Activated CD4-positive, alpha-beta T cell treated with anti-CD3 and anti-CD28 coated beads, Interleukin-2, amount 10 ng/mL, durations not matched to agents 7 days and 5 days (primary cell): Measurements from ENCODE around the gene TNNT2. TPM values are rescaled to one million over a fixed set of nuclear protein-coding genes. Genes with fewer than 3 reads are reported as not detected.

Experiments
- CTCF ChIA-PET: fragments of 350-600 bp; sonication (Branson Sonifier 250); formaldehyde crosslinking; loops from one replicate; lab custom pipeline; 2021; ENCODE audit warnings: antibody characterized with exemption; lab: Charles Lee
- POLR2A ChIA-PET: fragments of 350-600 bp; sonication (Branson Sonifier 250); formaldehyde crosslinking; loops from one replicate; lab custom pipeline; 2021; ENCODE audit warnings: antibody characterized with exemption; lab: Charles Lee
- DNase-seq: peaks from one replicate; pipeline ENCODE4 v3.0.0-alpha.2; 2020
- H3K27ac Mint-ChIP-seq: one replicate; pipeline ENCODE4 v1.8.0; 2021; ENCODE audit warnings: mild to moderate bottlenecking, moderate library complexity, mixed read lengths
- H3K27me3 Mint-ChIP-seq: one replicate; pipeline ENCODE4 v1.8.0; 2021; ENCODE audit warnings: mixed read lengths
- H3K36me3 Mint-ChIP-seq: one replicate; pipeline ENCODE4 v1.8.0; 2021; ENCODE audit warnings: low read depth, mixed read lengths
- H3K4me1 Mint-ChIP-seq: one replicate; pipeline ENCODE4 v1.8.0; 2021; ENCODE audit warnings: mixed read lengths
- H3K4me3 Mint-ChIP-seq: one replicate; pipeline ENCODE4 v1.8.0; 2021; ENCODE audit warnings: mild to moderate bottlenecking, moderate library complexity, mixed read lengths
- H3K9me3 Mint-ChIP-seq: one replicate; pipeline ENCODE4 v1.8.0; 2021; ENCODE audit warnings: mixed read lengths
- total RNA-seq, 2 experiments: library from RNA; stranded (reverse); gene quantifications; one replicate each; pipeline ENCODE4 v1.2.3, GENCODE V29; 2021

TNNT2 gene
- total RNA-seq, 2 experiments from 2014 or later: not detected

- Mint-ChIP-seq H3K9me3 (no peaks in the 10 kb centered on the region), H3K4me3 (no peak overlapping the region), H3K4me1 (no peaks in the 10 kb centered on the region), H3K27ac (no peak overlapping the region), H3K36me3 (no peaks in the 10 kb centered on the region), H3K27me3 (no peaks in the 10 kb centered on the region)
- POLR2A ChIA-PET: no interaction called here
- CTCF ChIA-PET: interaction anchor here (0.6 to 1.3 kb wide), 2 partner anchors 51 to 55 kb away, joined by 4 read pairs; no protein-coding TSS in a partner anchor
- no peak for DNase-seq
Observed at GRCh38 chr1:201384406-201384782, 6.9 kb upstream of the TNNT2 start.

- CTCF ChIA-PET: interaction anchor here (0.6 to 1.3 kb wide), 5 partner anchors 9 to 271 kb away, joined by 3 to 4 read pairs (median 3); partner anchors contain the start of gene CACNA1S
- H3K36me3 Mint-ChIP-seq: no peaks in the 10 kb centered on the region
- H3K27ac Mint-ChIP-seq: no peak overlapping the region
Observed at GRCh38 chr1:201383647-201384405, 6.3 kb upstream of the TNNT2 start.

GRCh38 chr1:201381130-201381529, 3.6 kb upstream of the TNNT2 start:
- CTCF ChIA-PET: interaction anchor here (1.9 kb wide), 1 partner anchor 20 kb away, joined by 4 read pairs; no protein-coding TSS in a partner anchor
- Mint-ChIP-seq H3K9me3 (no peaks in the 10 kb centered on the region), H3K4me1 (no peaks in the 10 kb centered on the region), H3K4me3 (no peak overlapping the region), H3K27me3 (peaks cover 2% of the 10 kb centered on the region), H3K27ac (no peak overlapping the region), H3K36me3 (no peaks in the 10 kb centered on the region)
- POLR2A ChIA-PET: no interaction called here
- no peak for DNase-seq

More at GRCh38 chr1:201383647-201384405, 6.3 kb upstream of the TNNT2 start:
- POLR2A ChIA-PET: no interaction called here
- Mint-ChIP-seq H3K4me1 (no peaks in the 10 kb centered on the region), H3K4me3 (no peak overlapping the region), H3K9me3 (no peaks in the 10 kb centered on the region), H3K27me3 (no peaks in the 10 kb centered on the region)
- no peak for DNase-seq

GRCh38 chr1:201379733-201380242, 2.3 kb upstream of the TNNT2 start:
- CTCF ChIA-PET: no interaction called here
- Mint-ChIP-seq H3K27me3 (peaks cover 2% of the 10 kb centered on the region), H3K4me1 (no peaks in the 10 kb centered on the region), H3K27ac (no peak overlapping the region), H3K4me3 (no peak overlapping the region), H3K9me3 (no peaks in the 10 kb centered on the region), H3K36me3 (no peaks in the 10 kb centered on the region)
- POLR2A ChIA-PET: no interaction called here
- no peak for DNase-seq

GRCh38 chr1:201378804-201379203, 1.3 kb upstream of the TNNT2 start:
- Mint-ChIP-seq H3K9me3 (no peaks in the 10 kb centered on the region), H3K4me1 (no peaks in the 10 kb centered on the region), H3K27me3 (peaks cover 2% of the 10 kb centered on the region), H3K27ac (no peak overlapping the region), H3K36me3 (no peaks in the 10 kb centered on the region), H3K4me3 (no peak overlapping the region)
- POLR2A ChIA-PET: no interaction called here
- CTCF ChIA-PET: interaction anchor here (1.0 kb wide), 1 partner anchor 15 kb away, joined by 3 read pairs; no protein-coding TSS in a partner anchor
- DNase-seq: no peak

GRCh38 chr1:201376464-201377374, 761 bp downstream of the TNNT2 start:
- no peak for DNase-seq
- Mint-ChIP-seq H3K4me3 (no peak overlapping the region), H3K9me3 (no peaks in the 10 kb centered on the region), H3K27ac (no peak overlapping the region), H3K27me3 (peaks cover 2% of the 10 kb centered on the region), H3K36me3 (no peaks in the 10 kb centered on the region), H3K4me1 (no peaks in the 10 kb centered on the region)
- CTCF ChIA-PET: interaction anchor here (2.0 kb wide), 1 partner anchor 117 kb away, joined by 4 read pairs; no protein-coding TSS in a partner anchor
- POLR2A ChIA-PET: no interaction called here

GRCh38 chr1:201376107-201376463, 1.4 kb downstream of the TNNT2 start:
- no peaks in the 10 kb centered on the region for H3K4me1 Mint-ChIP-seq
- H3K4me3 Mint-ChIP-seq: no peak overlapping the region
- no peak overlapping the region for H3K27ac Mint-ChIP-seq
- no peaks in the 10 kb centered on the region for H3K36me3 Mint-ChIP-seq
- POLR2A ChIA-PET: no interaction called here
- H3K9me3 Mint-ChIP-seq: no peaks in the 10 kb centered on the region
- peaks cover 6% of the 10 kb centered on the region for H3K27me3 Mint-ChIP-seq
- no peak for DNase-seq
- CTCF ChIA-PET: interaction anchor here (2.0 kb wide), 1 partner anchor 117 kb away, joined by 4 read pairs; no protein-coding TSS in a partner anchor

- Mint-ChIP-seq H3K9me3 (no peaks in the 10 kb centered on the region), H3K27me3 (peaks cover 6% of the 10 kb centered on the region), H3K4me3 (no peak overlapping the region), H3K36me3 (no peaks in the 10 kb centered on the region), H3K27ac (no peak overlapping the region), H3K4me1 (no peaks in the 10 kb centered on the region)
- ChIA-PET CTCF (interaction anchor here (0.7 to 2.0 kb wide), 2 partner anchors 14 to 116 kb away, joined by 3 to 4 read pairs; no protein-coding TSS in a partner anchor), POLR2A (no interaction called here)
- DNase-seq: no peak
Observed at GRCh38 chr1:201375169-201375568, 2.3 kb downstream of the TNNT2 start.

- no peak for DNase-seq
- Mint-ChIP-seq H3K27ac (no peak overlapping the region), H3K9me3 (no peaks in the 10 kb centered on the region), H3K4me3 (no peak overlapping the region), H3K27me3 (peaks cover 6% of the 10 kb centered on the region), H3K36me3 (no peaks in the 10 kb centered on the region), H3K4me1 (no peaks in the 10 kb centered on the region)
- CTCF ChIA-PET: interaction anchor here (1.7 kb wide), 1 partner anchor 11 kb away, joined by 4 read pairs; no protein-coding TSS in a partner anchor
- POLR2A ChIA-PET: no interaction called here
Observed at GRCh38 chr1:201374364-201374763, 3.1 kb downstream of the TNNT2 start.

- no peaks in the 10 kb centered on the region for H3K4me1 Mint-ChIP-seq
- H3K9me3 Mint-ChIP-seq: no peaks in the 10 kb centered on the region
- ChIA-PET POLR2A (no interaction called here), CTCF (interaction anchor here (1.1 to 2.2 kb wide), 2 partner anchors 11 to 23 kb away, joined by 3 to 5 read pairs; no protein-coding TSS in a partner anchor)
- H3K27ac Mint-ChIP-seq: no peak overlapping the region
- no peak for DNase-seq
- peaks cover 6% of the 10 kb centered on the region for H3K27me3 Mint-ChIP-seq
- no peaks in the 10 kb centered on the region for H3K36me3 Mint-ChIP-seq
- no peak overlapping the region for H3K4me3 Mint-ChIP-seq
Observed at GRCh38 chr1:201371792-201372191, 5.7 kb downstream of the TNNT2 start.

GRCh38 chr1:201371276-201371675, 6.2 kb downstream of the TNNT2 start:
- POLR2A ChIA-PET: no interaction called here
- Mint-ChIP-seq H3K4me1 (no peaks in the 10 kb centered on the region), H3K27me3 (peaks cover 4% of the 10 kb centered on the region), H3K9me3 (no peaks in the 10 kb centered on the region), H3K27ac (no peak overlapping the region), H3K36me3 (no peaks in the 10 kb centered on the region), H3K4me3 (no peak overlapping the region)
- no peak for DNase-seq
- CTCF ChIA-PET: interaction anchor here (1.1 to 2.2 kb wide), 2 partner anchors 10 to 23 kb away, joined by 3 to 5 read pairs; no protein-coding TSS in a partner anchor

- CTCF ChIA-PET: no interaction called here
- Mint-ChIP-seq H3K4me3 (no peak overlapping the region), H3K27ac (no peak overlapping the region), H3K27me3 (peaks cover 3% of the 10 kb centered on the region), H3K4me1 (no peaks in the 10 kb centered on the region), H3K9me3 (no peaks in the 10 kb centered on the region), H3K36me3 (no peaks in the 10 kb centered on the region)
- no peak for DNase-seq
- POLR2A ChIA-PET: no interaction called here
Observed at GRCh38 chr1:201370500-201370899, 7.0 kb downstream of the TNNT2 start.
